ENCODE results near the gene TAF4.

GRCh38 chr20:62088258-62089127 is 22.8 kb upstream of the TAF4 start:
- no peak for TF ChIP-seq POLR2A (IDR thresholded peaks at IDR 0.05)
- TF ChIP-seq, protein P1, sequence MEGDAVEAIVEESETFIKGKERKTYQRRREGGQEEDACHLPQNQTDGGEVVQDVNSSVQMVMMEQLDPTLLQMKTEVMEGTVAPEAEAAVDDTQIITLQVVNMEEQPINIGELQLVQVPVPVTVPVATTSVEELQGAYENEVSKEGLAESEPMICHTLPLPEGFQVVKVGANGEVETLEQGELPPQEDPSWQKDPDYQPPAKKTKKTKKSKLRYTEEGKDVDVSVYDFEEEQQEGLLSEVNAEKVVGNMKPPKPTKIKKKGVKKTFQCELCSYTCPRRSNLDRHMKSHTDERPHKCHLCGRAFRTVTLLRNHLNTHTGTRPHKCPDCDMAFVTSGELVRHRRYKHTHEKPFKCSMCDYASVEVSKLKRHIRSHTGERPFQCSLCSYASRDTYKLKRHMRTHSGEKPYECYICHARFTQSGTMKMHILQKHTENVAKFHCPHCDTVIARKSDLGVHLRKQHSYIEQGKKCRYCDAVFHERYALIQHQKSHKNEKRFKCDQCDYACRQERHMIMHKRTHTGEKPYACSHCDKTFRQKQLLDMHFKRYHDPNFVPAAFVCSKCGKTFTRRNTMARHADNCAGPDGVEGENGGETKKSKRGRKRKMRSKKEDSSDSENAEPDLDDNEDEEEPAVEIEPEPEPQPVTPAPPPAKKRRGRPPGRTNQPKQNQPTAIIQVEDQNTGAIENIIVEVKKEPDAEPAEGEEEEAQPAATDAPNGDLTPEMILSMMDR (IDR thresholded peaks at IDR 0.05), result no peak
